Measurements from ENCODE around the gene BCKDK.

The BCKDK gene

DNA sequence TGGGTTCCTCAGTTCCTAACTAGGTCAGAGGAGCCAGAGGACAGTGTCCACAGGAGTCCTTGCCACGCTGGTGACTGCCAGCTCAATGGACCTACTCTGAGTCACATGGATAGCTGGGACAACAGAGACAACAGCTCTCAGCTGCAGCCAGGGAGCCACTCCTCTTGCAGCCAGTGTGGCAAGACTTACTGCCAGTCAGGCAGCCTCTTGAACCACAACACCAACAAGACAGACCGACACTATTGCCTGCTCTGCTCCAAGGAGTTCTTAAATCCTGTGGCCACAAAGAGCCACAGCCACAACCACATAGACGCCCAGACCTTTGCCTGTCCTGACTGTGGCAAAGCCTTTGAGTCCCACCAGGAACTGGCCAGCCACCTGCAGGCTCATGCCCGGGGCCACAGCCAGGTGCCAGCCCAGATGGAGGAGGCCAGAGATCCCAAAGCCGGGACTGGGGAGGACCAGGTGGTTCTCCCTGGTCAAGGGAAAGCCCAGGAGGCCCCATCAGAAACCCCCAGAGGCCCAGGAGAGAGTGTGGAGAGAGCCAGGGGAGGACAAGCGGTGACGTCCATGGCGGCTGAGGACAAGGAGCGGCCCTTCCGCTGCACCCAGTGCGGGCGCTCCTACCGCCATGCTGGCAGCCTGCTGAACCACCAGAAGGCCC lies 27.3 kb upstream of the BCKDK start:
- no peak for DNase-seq

DNA sequence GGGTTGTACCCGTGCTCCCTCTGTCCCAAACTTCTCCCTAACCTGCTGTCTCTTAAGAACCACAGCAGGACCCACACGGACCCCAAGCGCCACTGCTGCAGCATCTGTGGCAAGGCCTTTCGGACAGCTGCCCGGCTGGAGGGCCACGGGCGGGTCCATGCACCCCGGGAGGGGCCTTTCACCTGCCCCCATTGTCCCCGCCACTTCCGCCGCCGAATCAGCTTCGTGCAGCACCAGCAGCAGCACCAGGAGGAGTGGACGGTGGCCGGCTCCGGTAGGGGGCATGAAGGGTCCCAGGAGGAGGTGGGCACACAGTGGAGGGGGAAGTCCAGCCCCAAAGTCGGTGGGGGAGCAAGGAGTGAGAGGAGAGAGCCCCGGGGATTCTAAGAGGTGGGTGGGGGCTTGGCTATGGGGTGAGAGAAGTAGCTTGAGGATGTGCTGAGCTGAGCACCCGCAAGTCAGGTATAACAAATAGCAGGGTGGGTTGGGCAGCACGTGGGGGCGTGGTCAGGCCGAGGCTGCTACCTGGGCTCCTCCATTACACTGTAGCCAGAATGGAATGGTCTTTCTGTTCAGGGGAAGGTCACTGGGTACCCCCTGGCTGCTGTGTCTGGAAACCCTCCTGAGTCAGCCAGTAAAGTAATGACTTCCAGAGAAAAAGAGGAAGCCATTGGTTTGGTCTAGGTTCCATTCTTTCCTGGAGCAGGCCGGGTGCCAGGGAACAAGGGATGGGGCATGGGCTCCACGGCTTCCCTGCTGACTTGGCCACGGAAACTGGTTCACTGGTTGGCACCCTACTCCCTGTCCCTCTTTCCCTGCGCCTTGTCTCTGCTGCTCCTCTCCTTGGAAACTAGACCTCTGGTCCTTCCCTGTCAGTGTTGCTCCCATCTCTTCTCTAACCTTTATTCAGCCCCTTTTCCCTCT lies 26.5 kb upstream of the BCKDK start:
- no peak for DNase-seq

DNA sequence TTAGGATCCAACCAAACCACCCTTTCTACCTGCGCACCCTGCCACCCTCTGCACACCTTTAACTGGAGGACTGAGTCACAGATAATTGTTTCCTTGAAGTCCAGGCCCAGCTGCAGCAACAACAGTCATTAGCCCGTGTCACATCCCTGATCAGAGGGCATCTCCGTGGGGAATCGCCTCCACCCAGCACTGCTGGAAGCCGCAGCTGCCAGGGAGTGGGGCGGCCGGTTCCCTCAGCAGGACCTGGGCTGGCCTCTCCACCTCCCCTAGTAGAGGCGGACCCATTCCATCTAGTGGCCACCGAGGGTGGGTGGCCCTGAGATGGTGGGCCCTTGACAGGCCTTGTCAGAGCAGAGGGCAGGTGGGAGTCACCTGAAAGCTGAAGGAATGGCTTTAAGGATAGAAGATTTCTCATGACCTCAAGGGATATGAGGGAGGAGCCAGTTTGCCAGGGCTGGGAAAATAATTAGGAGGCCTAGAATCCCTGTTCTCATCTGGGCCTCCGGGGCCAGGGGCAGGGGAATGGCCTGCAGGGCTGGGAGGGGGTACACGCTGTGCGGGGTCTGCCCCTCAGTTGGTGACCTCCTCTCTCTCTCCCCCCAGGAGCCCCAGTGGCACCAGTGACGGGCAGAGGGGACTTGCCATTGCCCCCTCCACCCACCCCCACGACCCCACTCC lies 25.7 kb upstream of the BCKDK start:
- DNase-seq: no peak

DNA sequence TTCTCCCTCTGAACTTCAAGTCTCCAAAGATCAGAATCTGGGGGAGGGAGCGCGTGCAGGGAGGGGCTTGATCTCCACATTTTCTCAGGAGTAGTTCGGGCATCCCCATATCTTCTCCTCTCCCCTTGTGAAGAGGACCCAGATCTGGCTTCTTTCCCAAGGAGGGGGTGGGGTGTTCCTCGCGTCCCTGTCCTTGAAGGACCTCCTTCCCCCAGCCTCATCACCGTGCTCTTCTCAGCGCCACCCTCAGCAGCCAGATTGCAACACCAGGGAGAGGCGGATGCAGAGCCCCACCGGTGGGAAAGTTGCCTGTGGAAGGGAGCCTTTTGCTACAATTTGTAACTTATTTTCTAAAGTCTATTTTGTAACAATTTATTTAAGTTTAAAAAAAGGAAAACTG lies 25.1 kb upstream of the BCKDK start:
- no peak for DNase-seq

DNA sequence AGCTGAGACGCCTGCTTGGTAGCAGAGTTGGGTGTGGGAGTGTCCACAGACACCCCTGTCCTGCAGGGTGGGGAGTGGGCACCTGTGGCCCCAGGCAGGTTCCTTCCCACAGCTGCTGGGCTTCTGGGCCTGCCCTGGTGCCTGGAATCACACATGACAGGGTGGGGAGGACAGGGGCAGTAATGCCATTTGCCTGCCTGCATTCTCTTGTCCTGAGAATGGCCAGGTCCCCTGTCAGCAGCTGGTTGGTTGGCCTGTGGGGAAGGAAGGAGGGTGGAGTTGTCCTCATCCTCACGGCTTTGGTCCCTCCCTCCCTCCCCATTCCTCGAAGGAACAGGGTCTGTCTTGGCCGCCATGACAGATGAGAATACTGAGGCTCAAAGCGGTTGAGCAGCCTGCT lies 24.6 kb upstream of the BCKDK start:
- DNase-seq: no peak

DNA sequence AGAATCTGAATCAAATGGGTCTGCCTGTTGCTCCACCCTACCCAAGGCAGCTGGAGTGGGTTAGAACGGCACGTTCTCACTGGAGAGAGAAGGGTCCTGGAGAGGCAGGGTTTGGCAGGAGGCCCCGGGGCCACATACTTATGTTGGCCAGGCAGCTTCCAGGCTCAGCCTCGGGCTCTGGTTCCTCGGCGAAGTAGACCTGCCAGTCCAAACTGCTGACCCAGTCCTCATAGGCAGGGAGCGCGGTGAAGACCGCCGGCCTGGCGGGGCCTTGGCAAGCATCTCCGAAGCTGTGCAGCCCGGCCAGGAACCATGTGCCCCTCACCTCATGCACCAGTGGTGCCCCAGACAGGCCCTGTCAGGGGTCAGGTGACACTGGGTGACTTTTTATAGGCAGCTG lies 24.2 kb upstream of the BCKDK start:
- DNase-seq: no peak

DNA sequence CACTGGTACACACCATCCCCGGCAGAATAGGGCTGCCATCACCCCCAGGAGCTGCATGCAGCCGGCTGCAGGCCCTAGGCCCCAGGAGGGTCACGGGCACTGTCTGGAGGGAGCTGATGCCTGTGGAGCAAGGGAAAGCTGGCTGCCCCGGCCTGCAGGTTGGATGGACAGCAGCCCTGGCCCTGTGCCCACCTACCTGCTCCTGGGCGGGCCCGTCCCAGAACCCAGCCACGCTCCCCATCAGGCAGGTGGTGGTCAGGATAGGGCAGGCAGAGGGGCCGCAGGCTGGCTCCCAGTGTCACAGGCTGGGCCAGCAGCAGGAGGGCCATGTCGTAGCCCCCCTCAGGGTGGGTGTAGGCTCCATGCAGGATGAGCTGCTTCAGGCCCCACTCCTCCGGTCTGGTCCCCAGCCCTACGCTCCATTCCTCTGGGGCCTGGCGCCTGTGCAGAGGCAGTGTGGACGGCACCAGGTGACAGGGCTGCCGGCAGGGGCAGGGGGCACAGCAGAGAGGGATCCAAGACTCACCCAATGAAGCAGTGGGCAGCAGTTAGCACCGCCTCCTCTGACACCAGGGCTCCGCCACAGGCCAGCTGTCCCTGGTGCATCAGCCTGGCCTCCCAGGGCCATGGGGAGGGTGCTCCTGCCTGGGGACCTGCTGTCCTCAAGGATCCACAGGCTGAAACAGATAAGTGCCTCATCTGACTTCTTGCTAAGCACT lies 23.4 kb upstream of the BCKDK start:
- DNase-seq: no peak

DNA sequence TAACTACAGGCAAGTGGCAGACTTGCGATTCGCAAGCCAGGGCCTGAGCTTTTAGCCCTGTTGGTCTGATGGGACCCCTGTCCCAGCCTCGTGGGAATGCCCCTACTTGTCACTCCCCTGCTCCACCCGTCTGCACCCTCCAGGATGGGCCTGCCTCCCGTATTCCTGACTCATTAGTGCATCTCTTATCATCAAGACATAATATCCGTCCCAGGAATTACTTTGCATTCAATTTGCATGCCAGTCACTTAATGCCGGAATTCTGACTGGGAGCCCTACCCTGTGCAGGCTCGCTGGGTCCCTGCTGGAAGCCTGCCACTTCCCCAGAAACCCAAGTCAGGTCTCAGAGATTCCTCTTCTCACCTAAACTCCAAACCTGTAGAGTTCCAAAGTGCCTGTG lies 22.8 kb upstream of the BCKDK start:
- DNase-seq: no peak

DNA sequence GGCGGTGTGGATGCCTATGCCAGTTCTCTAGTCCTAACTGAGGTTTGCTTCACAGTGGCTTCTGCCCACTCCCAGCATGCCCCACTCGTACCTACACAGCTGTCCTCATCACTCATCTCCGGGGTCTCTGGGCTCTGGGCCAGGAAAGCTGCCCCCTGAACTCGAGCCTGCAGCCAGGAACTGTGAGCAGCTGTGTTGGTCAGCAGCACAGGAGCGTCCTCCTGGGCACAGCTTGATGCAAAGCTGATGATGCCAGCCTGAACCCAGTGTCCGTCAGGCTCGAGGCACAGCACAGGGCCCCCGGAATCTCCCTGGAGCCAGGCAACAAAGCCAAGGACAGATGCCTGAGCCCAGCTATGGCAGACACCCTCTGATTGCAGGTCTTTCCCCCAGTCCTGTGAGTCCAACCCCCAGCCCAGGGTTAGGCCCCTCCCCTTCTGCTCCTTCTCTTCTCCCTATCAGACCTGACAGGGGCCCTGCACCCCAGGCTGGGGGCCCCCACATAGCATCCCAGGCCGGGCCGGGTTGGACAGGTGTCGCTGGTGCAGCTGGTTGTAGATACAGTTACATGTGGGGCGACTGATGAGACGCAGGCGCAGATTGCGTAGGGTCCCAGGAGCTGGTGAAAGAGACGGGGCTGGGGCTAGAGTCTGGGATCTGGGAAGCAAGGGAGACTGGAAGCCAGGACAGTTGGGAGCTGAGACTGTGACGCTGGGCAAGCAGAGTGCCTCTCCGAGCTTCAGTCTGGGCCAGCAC lies 22.1 kb upstream of the BCKDK start:
- no peak for DNase-seq

DNA sequence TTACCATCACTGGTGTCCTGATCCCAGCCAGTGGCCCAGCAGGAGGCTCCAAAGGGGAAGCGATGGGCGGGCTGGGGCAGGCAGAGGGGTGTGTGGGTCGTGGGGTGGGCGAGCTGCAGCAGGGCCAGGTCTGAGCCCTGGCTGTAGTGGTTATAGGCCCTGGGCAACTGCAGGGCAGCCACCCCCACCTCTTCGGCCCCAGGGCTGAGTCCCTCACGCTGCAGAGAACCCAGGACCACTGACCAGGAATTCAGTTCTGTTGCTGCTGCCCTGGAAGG lies 21.6 kb upstream of the BCKDK start:
- DNase-seq: no peak

DNA sequence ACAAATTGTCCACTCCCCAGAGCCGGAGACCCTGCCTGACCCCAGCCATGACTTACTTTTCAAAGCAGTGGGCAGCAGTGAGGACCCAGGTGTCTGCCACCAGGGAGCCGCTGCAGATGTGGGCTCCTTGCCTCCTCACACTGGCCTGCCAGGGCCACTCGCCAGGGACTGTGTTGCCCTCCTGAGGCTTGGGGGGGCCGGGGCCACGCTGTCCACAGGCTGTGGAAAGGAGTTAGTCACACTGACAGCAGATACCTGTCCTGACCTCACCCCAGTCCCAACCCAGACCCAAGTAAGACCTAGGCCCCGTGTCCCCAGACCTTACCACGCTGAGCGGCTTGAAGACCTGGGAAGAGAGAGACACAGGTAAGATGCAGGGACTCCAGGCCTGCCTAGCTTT lies 20.7 kb upstream of the BCKDK start:
- no peak for DNase-seq

DNA sequence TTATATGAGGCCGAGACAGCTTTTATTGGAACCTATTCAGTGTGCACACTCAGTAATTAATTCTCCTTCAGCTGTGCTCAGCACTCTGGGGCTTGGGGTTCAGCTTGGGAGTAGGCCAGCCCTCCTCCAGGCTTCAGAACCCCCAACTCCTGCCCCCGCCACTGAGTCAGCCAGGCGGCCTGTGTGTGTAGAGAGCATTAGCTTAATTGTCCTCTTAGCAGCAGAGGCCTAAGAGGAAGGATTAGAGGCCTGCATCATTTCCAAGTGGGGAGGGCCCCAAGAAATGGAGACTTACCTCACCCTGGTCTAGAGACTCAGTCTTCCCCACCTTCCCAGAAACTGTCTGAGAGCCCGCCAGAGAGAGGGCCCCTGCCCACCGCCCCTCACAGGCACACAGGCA lies 20.2 kb upstream of the BCKDK start:
- DNase-seq: no peak

DNA sequence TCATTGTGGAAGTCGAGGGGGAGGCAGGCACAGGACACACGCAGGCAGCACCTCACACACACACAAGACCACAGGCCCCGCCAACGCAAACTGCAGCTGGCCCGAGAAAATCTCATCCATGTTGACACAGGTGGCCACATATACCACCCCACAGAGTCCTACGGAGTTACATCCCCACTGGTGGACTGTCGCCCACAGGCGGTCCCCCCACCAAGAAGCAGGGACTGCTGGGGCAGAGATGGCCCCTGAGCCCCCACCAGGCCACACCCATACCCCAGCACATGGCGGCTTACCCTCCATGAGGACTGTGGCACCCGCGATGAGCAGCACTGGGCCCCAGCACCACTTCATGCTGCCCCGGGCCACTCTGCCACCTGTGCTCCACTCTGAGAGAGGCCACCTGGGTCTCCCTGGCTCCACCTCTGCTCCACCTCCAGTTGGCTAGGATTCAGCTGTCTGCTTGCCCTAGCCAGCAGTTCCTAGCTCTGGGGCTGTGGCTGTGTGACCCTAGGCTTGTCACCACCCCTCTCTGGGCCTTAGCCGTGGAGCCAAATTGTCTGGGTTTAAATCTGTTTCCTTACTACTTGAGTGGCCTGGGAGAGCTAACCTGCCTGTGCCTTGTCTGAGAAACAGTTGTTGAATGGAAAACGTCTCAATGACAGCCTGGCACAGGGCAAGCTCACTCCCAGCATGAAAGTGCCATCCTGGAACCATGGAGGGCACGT lies 19.6 kb upstream of the BCKDK start, which contains the start of gene PRSS53:
Gene PRSS53, minus strand, starts transcription at position 485 of the 725 bp plus-strand sequence. Its CDS starts 134 bp downstream, at position 351.
- no peak for DNase-seq

DNA sequence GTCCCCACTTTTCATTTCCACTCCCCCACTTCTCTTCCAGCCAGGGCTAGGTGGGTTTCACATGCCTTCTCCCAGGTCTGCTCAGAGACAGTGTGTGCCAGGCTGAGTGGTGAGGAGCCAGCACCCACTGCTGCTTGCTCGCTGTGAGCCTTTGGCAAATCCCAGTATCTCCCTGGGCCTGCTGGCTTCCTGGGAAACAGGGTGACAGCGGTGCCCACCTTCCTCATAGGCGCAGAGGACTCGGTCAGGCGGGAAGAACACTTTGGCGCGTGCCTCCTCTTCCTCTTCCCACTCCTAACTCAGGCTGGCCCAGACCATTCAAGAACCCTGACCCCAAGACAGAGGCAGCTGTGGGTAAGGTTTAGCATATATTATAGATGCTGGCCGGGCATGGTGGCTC lies 19.0 kb upstream of the BCKDK start:
- no peak for DNase-seq

DNA sequence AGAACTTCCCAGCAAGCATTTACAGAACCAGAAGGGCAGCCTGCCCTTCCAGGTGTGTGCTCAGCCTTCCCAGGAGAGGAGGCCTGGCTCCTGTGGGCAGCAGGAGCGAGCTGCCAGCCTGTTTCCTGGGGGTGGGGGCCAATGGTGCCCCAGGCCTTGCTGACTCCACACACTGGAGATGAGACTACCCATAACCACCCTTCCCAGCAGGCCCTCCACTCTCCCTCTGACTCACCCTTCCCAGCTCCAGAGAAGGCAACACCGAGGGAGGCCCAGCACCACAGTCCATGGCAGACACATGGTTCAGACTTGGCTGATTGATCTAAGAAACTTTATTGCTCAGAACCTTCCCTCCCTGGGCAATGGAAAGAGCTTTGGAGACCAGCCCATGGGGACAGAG lies 17.6 kb upstream of the BCKDK start:
- no peak for DNase-seq

DNA sequence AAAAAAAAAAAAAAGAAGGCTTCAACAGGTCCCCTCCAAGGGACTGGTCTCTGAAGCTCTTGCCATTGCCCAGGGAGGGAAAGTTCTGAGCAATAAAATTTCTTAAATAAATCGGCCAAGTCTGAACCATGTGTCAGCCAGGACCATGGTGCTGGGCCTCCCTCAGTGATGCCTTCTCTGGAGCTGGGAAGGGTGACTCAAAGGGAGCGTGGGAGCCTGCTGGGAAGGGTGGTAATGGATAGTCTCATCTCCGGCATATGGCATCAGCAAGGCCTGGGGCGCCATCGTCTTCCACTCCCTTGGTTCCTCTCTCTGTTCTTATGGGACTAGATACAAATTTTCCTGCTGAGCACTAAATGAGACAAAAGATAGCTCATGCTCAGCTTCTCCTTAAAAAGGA lies 15.9 kb upstream of the BCKDK start:
- DNase-seq: no peak

DNA sequence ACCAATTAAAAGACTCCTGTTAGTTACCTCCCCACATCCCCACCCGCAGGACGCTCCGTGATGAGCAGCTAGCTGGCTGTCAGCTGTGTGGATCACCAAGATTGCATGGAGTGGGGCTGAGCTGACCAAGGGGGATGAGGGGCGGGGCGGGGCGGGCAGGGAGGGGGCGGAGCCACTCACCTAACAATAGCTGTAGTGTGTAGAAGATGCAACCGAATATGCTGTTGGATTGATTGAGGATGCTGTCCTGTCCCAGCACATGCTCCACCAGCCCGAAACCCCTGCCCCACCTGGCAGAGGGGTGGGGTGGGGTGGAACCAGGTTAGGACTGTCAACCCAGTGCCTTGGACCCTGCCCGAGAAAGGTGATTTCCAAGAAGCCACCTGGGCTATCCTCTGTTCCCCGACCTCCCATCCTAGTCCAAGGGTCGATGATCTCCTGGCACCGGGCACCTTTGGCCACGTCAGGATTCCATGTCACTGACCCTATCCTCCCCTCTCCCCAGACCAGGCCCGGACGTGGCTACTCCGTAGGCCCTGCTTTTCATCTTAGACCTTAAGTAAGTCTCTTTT lies 15.0 kb upstream of the BCKDK start:
- DNase-seq: no peak

DNA sequence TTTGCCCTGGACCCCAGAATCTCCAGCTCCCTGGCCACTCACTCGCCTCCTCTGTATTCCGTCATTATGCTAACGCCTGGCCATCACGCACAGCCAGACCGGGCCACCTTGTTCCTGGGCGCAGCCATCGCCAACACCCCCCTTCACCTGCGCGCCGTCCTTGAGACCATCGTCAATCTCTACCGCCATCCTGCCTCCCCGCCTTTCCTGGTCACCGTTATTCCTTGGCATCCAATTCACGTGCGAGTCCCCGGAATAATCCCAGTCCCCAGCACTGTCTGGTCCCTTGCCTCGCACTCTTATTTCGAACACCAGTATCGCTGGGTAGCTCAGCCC lies 14.1 kb upstream of the BCKDK start:
- DNase-seq: no peak

DNA sequence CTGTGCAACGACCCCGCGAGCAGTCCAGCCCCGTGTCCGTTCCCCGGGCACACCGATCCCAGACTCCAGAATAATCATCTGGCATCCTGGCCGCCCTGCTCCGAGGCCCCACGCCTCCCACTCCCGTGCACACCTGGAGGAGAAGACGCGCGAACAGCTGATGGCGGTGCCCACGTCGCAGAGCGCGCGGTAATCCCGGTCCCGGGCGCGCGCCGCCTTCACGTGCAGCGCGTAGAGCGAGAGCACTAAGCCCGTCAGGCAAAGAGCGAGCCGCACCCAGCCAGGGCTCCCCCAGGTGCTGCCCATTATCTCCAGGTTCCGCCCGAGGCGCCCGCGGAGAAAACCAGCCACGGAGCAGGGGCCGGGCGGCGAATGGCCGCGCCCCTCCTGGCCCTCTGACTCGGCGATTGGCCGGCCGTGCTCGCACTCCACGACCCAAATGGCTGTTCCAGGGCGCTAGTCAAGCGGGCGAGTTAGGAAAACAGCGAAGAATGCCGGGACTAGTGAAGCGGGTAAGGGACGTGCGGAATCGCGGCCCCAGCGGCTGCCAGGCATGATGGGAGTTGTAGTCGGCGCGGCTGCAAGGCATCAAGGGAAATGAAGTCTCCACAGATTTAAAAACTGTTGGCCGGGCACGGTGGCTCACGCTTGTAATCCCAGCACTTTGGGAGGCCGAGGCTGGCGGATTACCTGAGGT lies 13.6 kb upstream of the BCKDK start, which contains the start of gene VKORC1:
Gene VKORC1, minus strand, starts transcription at position 374 of the 697 bp plus-strand sequence. Its CDS starts 68 bp downstream, at position 306.
- DNase-seq: peak; percentile 88

DNA sequence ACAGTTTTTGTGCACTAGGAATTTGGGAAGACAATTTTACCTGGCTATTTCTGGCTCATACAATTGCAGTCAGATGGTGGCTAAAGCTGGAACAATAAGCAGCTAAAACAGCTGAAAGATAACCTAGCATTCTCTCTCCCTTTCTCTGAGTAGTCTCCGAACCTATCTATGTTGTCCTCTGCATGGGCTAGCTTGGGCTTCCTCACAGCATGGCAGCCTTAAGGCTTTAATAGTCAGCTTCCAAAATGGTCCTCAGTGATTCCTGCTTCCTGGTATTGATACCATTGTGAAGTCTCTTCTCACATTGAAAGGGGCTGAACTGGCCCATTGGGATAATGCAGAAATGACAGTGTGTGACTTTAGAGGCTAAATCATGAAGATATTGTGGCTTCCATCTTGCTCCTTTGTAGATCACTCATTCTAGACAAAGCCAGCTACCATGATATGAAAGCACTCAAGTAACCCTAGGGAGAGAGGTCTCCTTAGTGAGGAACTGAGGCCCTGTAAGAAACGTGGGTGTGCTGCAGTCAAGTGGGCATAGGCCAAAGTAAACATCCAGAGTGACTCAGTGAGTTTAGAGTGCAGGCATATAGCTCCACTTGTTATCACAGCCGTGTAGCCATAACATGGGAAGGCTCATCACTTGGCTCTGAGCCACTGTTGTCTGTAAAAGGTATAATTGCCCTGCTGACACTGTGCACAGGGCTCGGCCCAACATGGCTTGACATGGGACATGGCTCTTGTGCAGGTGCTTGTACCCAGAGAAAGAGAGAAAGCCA lies 8.1 kb upstream of the BCKDK start:
- no peak for DNase-seq
